IMR-90 (cell line): ENCODE data around the gene HNF1B. TPM values are rescaled to one million over a fixed set of nuclear protein-coding genes. Genes with fewer than 3 reads are reported as not detected.

Source experiments
- ATAC-seq: fragments of 200-7000 bp; cut with Tn5 transposase; 2 replicates; pipeline ENCODE4 v1.9.1; 2020; ENCODE audit warnings: low read depth, mild to moderate bottlenecking, moderate library complexity
- BruUV-seq: library from RNA; stranded (reverse); fragments of 400-500 nt; replicated peaks from 2 replicates; lab custom pipeline; 2021; lab: Mats Ljungman, UMichigan
- CTCF ChIA-PET: fragments of 300-600 bp; formaldehyde crosslinking; extraction: SDS; loops from one replicate; lab custom pipeline; 2021; ENCODE audit warnings: antibody characterized with exemption; lab: Yijun Ruan, JAX
- POLR2A ChIA-PET: fragments of 300-600 bp; sonication (Branson Sonifier 250); formaldehyde crosslinking; loops from one replicate; lab custom pipeline; 2022; ENCODE audit warnings: antibody characterized with exemption; ENCODE audit not compliant: unreplicated experiment; lab: Charles Lee
- DNase-seq: peaks from one replicate; pipeline ENCODE4 v3.0.0; 2013
- H2AFZ ChIP-seq: replicated peaks from 2 replicates; pipeline ENCODE3; 2013; ENCODE audit warnings: low read length, mild to moderate bottlenecking; ENCODE audit not compliant: poor library complexity
- H2AK5ac ChIP-seq: 2 replicates; pipeline ENCODE4 v1.6.1; 2013; ENCODE audit warnings: low read depth, low read length, inconsistent platforms
- H2AK9ac ChIP-seq: replicated peaks from 2 replicates; pipeline ENCODE3; 2013; ENCODE audit warnings: mild to moderate bottlenecking, low read depth, low read length, moderate library complexity; ENCODE audit not compliant: poor library complexity
- H2BK120ac ChIP-seq: 2 replicates; pipeline ENCODE4 v1.6.1; 2013; ENCODE audit warnings: low read depth, low read length, inconsistent platforms
- H2BK15ac ChIP-seq: 3 replicates; pipeline ENCODE4 v1.6.1; 2013; ENCODE audit warnings: low read depth, low read length, inconsistent platforms
- H2BK20ac ChIP-seq: 2 replicates; pipeline ENCODE4 v1.6.1; 2013; ENCODE audit warnings: low read depth, mild to moderate bottlenecking, inconsistent platforms, low read length, moderate library complexity
- H2BK5ac ChIP-seq: 2 replicates; pipeline ENCODE4 v1.6.1; 2013; ENCODE audit warnings: mild to moderate bottlenecking, low read depth, low read length, inconsistent platforms; ENCODE audit not compliant: poor library complexity, severe bottlenecking
- H3K14ac ChIP-seq: replicated peaks from 2 replicates; pipeline ENCODE4 v1.6.1; 2013; ENCODE audit warnings: low read depth, low read length, inconsistent platforms
- H3K18ac ChIP-seq: 2 replicates; pipeline ENCODE4 v1.6.1; 2013; ENCODE audit warnings: low read depth, low read length, control low read depth
- H3K23ac ChIP-seq: 2 replicates; pipeline ENCODE4 v1.6.1; 2013; ENCODE audit warnings: low read depth, low read length, inconsistent platforms
- H3K27ac ChIP-seq: 2 replicates; pipeline ENCODE4 v1.5.1; 2013; ENCODE audit warnings: mild to moderate bottlenecking, control low read depth, low read length; ENCODE audit not compliant: insufficient read depth
- H3K27me3 ChIP-seq: 2 replicates; pipeline ENCODE4 v1.6.1; 2013; ENCODE audit warnings: low read length; ENCODE audit not compliant: control insufficient read depth, insufficient read depth
- H3K36me3 ChIP-seq: 2 replicates; pipeline ENCODE4 v1.6.1; 2013; ENCODE audit warnings: low read length, mixed read lengths; ENCODE audit not compliant: control insufficient read depth, insufficient read depth
- H3K4ac ChIP-seq: 2 replicates; pipeline ENCODE4 v1.6.1; 2013; ENCODE audit warnings: low read depth, low read length, inconsistent platforms
- H3K4me1 ChIP-seq: 2 replicates; pipeline ENCODE4 v1.6.1; 2013; ENCODE audit warnings: low read length, mixed read lengths; ENCODE audit not compliant: control insufficient read depth, insufficient read depth
- H3K4me2 ChIP-seq: 2 replicates; pipeline ENCODE4 v1.6.1; 2013; ENCODE audit warnings: low read depth, mild to moderate bottlenecking, control low read depth, low read length, moderate library complexity
- H3K4me3 ChIP-seq: 2 replicates; pipeline ENCODE4 v1.5.1; 2013; ENCODE audit warnings: low read depth, mild to moderate bottlenecking, control low read depth, low read length, moderate library complexity; ENCODE audit not compliant: insufficient read depth
- H3K56ac ChIP-seq: 2 replicates; pipeline ENCODE4 v1.6.1; 2013; ENCODE audit warnings: low read length, inconsistent platforms; ENCODE audit not compliant: insufficient read depth; ENCODE audit errors: extremely low read depth
- H3K79me1 ChIP-seq, 2 experiments: 2 replicates each; pipeline ENCODE4 v1.6.1; 2013; ENCODE audit warnings: low read length in 2 of 2, inconsistent platforms in 1 of 2, low read depth in 1 of 2
- H3K9ac ChIP-seq: 2 replicates; pipeline ENCODE4 v1.6.1; 2013; ENCODE audit warnings: low read depth, low read length, control low read depth
- H3K9me1 ChIP-seq: 2 replicates; pipeline ENCODE4 v1.6.1; 2013; ENCODE audit warnings: low read length, inconsistent platforms; ENCODE audit not compliant: insufficient read depth
- H3K9me3 ChIP-seq: 2 replicates; pipeline ENCODE4 v1.6.1; 2013; ENCODE audit warnings: low read length; ENCODE audit not compliant: control insufficient read depth, insufficient read depth
- H4K20me1 ChIP-seq: 2 replicates; pipeline ENCODE4 v1.6.1; 2013; ENCODE audit warnings: low read length, inconsistent platforms; ENCODE audit not compliant: insufficient read depth
- H4K5ac ChIP-seq: 2 replicates; pipeline ENCODE4 v1.6.1; 2013; ENCODE audit warnings: mild to moderate bottlenecking, low read depth, low read length, control low read depth
- H4K8ac ChIP-seq, 2 experiments: 2 replicates each; pipeline ENCODE4 v1.6.1; 2013; ENCODE audit warnings: low read depth in 2 of 2, low read length in 2 of 2, control low read depth in 1 of 2, inconsistent platforms in 1 of 2
- H4K91ac ChIP-seq: 2 replicates; pipeline ENCODE4 v1.6.1; 2013; ENCODE audit warnings: low read depth, low read length, inconsistent platforms; ENCODE audit not compliant: insufficient read depth
- BHLHE40 ChIP-seq: fragments of 150-350 bp; IDR thresholded peaks from 2 replicates; pipeline ENCODE4 v1.6.1; 2016; ENCODE audit warnings: mild to moderate bottlenecking, low read depth, low read length
- CEBPB ChIP-seq: IDR thresholded peaks from 2 replicates; pipeline ENCODE4 v1.6.1; 2012; ENCODE audit warnings: low read depth, low read length, improper control_type of control experiment
- CHD1 ChIP-seq: IDR thresholded peaks from 2 replicates; pipeline ENCODE4 v1.6.1; 2012; ENCODE audit warnings: low read depth, low read length, improper control_type of control experiment
- FOS ChIP-seq: fragments of 150-350 bp; IDR thresholded peaks from 2 replicates; pipeline ENCODE4 v1.6.1; 2016; ENCODE audit warnings: low read depth, low read length
- MAFK ChIP-seq: IDR thresholded peaks from 2 replicates; pipeline ENCODE4 v1.6.1; 2012; ENCODE audit warnings: low read depth, low read length, improper control_type of control experiment
- MXI1 ChIP-seq: IDR thresholded peaks from 2 replicates; pipeline ENCODE4 v1.6.1; 2012; ENCODE audit warnings: low read depth, mild to moderate bottlenecking, low read length, moderate library complexity, borderline replicate concordance
- NFE2L2 ChIP-seq: fragments of 150-350 bp; IDR thresholded peaks from 2 replicates; pipeline ENCODE4 v1.6.1; 2016; ENCODE audit warnings: low read depth, mild to moderate bottlenecking, low read length
- POLR2A ChIP-seq: IDR thresholded peaks from 2 replicates; pipeline ENCODE4 v1.6.1; 2012; ENCODE audit warnings: mild to moderate bottlenecking, low read depth, low read length
- RAD21 ChIP-seq: IDR thresholded peaks from 2 replicates; pipeline ENCODE4 v1.6.1; 2012; ENCODE audit warnings: low read length, improper control_type of control experiment
- RCOR1 ChIP-seq: IDR thresholded peaks from 2 replicates; pipeline ENCODE4 v1.6.1; 2012; ENCODE audit warnings: mild to moderate bottlenecking, low read length, improper control_type of control experiment; ENCODE audit not compliant: insufficient replicate concordance
- RFX5 ChIP-seq: IDR thresholded peaks from 2 replicates; pipeline ENCODE4 v1.8.0; 2012; ENCODE audit warnings: low read depth, mild to moderate bottlenecking, low read length, moderate library complexity
- WGBS, 2 experiments: methylation state at CpG; one replicate each; pipeline versions ENCODE4 v1.1.5 to v1.1.7; 2013; ENCODE audit warnings: missing lambda C conversion rate in 2 of 2; ENCODE audit not compliant: insufficient read length in 1 of 2; ENCODE audit errors: extremely low coverage in 2 of 2; 5-methylcytosine and 5-hydroxymethylcytosine counted together
- dilution Hi-C: fragments of 300-500 bp; cut with HindIII; formaldehyde crosslinking; loops from one replicate; pipeline ENCODE4 v1.14.3; 2018; ENCODE audit warnings: low sequenced_read_pairs; ENCODE audit not compliant: unreplicated experiment
- in situ Hi-C: fragments of 300-500 bp; cut with MboI; formaldehyde crosslinking; loops from 3 replicates; pipeline ENCODE4 v1.14.3; 2019; ENCODE audit warnings: low sequenced_read_pairs, inconsistent platforms, mixed read lengths
- intact Hi-C: fragments of 100-400 bp; cut with micrococcal nuclease; formaldehyde crosslinking; loops from 2 replicates; pipeline ENCODE4 v1.10.0; 2022
- polyA plus RNA-seq, 3 experiments: library from polyadenylated mRNA; depleted of rRNA; stranded (reverse); fragments of >200 nt; gene quantifications; 2 replicates each; pipeline ENCODE4 v1.2.3, GENCODE V29; 2012; ENCODE audit warnings: low replicate concordance in 1 of 3
- total RNA-seq: library from RNA; depleted of rRNA; stranded (reverse); fragments of >200 nt; gene quantifications from 2 replicates; pipeline ENCODE4 v1.2.3, GENCODE V29; 2012
- TF ChIP-seq, protein P1 (sequence below): fragments of 150-350 bp; IDR thresholded peaks from 2 replicates; pipeline ENCODE4 v1.6.1; 2017; ENCODE audit warnings: mild to moderate bottlenecking, antibody characterized with exemption, low read length, low read depth
- TF ChIP-seq, protein P2 (sequence below): fragments of 150-350 bp; IDR thresholded peaks from 2 replicates; pipeline ENCODE4 v1.6.1; 2016; ENCODE audit warnings: low read depth, mild to moderate bottlenecking, low read length, moderate library complexity, borderline replicate concordance
- TF ChIP-seq, protein P3 (sequence below): conservative IDR thresholded peaks from 2 replicates; pipeline ENCODE4 v1.5.1; 2012; ENCODE audit warnings: mild to moderate bottlenecking, low read depth, low read length, improper control_type of control experiment

The HNF1B gene
- total and polyA plus RNA-seq, 2 of the 4 experiments (the other 2 are of a cell fraction): not detected

DNA sequence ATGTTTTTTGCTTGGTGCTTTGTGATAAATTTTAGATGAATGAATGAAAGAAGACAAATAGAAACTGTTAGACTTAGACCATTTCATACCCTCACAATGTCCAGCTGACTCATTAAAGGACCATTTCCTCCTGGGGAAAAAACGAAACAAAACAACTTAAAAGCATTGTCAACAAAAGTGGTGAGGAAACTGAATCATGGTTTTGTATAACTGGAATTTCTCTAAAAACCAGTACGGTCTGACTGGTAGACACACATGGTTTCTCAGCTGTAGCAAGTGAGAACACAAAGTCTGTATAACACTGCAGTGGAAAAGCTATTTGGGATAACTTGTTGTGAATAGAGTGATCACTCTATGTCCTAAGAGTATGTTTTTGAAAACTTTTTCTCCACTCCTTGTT lies 96.3 kb downstream of the HNF1B start (continued):
- TF ChIP-seq FOS: peak; percentile 21; the same call in 1 of the 2 replicates

DNA sequence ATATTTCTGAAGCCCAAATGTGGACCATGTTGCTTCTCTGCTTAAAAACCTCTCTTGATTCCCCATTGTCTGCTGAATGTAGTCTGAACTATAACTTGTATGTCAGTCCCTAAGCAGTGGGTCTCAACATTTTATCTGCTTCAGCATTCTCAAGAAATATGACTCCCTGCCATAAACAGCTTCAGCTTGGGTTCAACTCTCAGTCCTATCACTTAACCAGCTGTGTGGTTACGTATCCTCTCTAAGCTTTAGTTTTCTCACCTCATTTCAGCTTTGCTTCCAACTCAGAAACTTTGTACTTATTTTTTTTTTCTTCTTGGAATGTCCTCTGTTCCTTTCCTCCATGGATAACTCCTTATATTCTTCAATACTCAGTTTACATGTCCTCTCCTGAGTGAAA lies 97.0 kb downstream of the HNF1B start:
- no peak for ATAC-seq
- H3K36me3 ChIP-seq: no peaks in the 10 kb centered on the region
- H3K23ac ChIP-seq: peak overlapping the region; percentile 65; the same call in 1 of the 2 replicates
- H2BK5ac ChIP-seq: peak overlapping the region; percentile 85
- in situ Hi-C loops: loop anchor here (25.0 kb wide), 1 partner anchor 639 kb away; the partner anchor contains the start of gene MRPL45
- CTCF ChIA-PET: interaction anchor here (0.6 kb wide), 2 partner anchors 24 to 65 kb away, joined by 3 to 6 read pairs; no protein-coding TSS in a partner anchor
- intact Hi-C loops: no loop called here
- 0 out of 2 replicates have a peak overlapping the region, but pooled peaks have one; percentile 6 for H2AK5ac ChIP-seq
- no peaks in the 10 kb centered on the region for H3K27me3 ChIP-seq
- H3K9ac ChIP-seq: no peak overlapping the region
- H3K27ac ChIP-seq: no peak overlapping the region
- H3K9me3 ChIP-seq: no peaks in the 10 kb centered on the region
- peak overlapping the region; percentile 76 for H2BK15ac ChIP-seq
- peak overlapping the region; percentile 67; the same call in 1 of the 2 replicates for H3K56ac ChIP-seq
- no peak overlapping the region for H2AK9ac ChIP-seq
- peaks cover 9% of the 10 kb centered on the region; the same call in 1 of the 2 replicates for H3K4me1 ChIP-seq
- peak overlapping the region; percentile 49 for H3K14ac ChIP-seq
- DNase-seq: no peak
- peak overlapping the region; percentile 89; the same call in 1 of the 2 replicates for H3K4me2 ChIP-seq
- H4K8ac ChIP-seq: peak overlapping the region; percentile 10 to 81; a peak in 3 of 4 replicates
- dilution Hi-C loops: no loop called here
- H3K4me3 ChIP-seq: no peak overlapping the region
- peak overlapping the region; percentile 92 for H2BK120ac ChIP-seq
- H2AFZ ChIP-seq: no peak overlapping the region
- H2BK20ac ChIP-seq: peak overlapping the region; percentile 87
- peak overlapping the region; percentile 68; the same call in 1 of the 2 replicates for H3K18ac ChIP-seq
- POLR2A ChIA-PET: no interaction called here
- H4K5ac ChIP-seq: peak overlapping the region; percentile 21; the same call in 1 of the 2 replicates
- H4K91ac ChIP-seq: peak overlapping the region; percentile 85
- H3K9me1 ChIP-seq: no peaks in the 10 kb centered on the region; the same call in 1 of the 2 replicates
- H3K79me1 ChIP-seq: peaks cover 0 to 11% of the 10 kb centered on the region in 2 experiments; a peak in 2 of 4 replicates
- BruUV-seq: no TSS peak
- WGBS, 2 experiments: no CpG with 5 or more reads among the region's 1 CpG
- peak overlapping the region; percentile 56; the same call in 1 of the 2 replicates for H3K4ac ChIP-seq
- no peaks in the 10 kb centered on the region for H4K20me1 ChIP-seq
- TF ChIP-seq RAD21 (no peak), FOS (no peak), RFX5 (no peak), MXI1 (no peak), NFE2L2 (no peak), POLR2A (no peak), CHD1 (no peak), CEBPB (no peak), MAFK (no peak), RCOR1 (no peak), BHLHE40 (no peak)
- TF ChIP-seq, protein P1, sequence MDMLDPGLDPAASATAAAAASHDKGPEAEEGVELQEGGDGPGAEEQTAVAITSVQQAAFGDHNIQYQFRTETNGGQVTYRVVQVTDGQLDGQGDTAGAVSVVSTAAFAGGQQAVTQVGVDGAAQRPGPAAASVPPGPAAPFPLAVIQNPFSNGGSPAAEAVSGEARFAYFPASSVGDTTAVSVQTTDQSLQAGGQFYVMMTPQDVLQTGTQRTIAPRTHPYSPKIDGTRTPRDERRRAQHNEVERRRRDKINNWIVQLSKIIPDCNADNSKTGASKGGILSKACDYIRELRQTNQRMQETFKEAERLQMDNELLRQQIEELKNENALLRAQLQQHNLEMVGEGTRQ: no peak
- TF ChIP-seq, protein P2, sequence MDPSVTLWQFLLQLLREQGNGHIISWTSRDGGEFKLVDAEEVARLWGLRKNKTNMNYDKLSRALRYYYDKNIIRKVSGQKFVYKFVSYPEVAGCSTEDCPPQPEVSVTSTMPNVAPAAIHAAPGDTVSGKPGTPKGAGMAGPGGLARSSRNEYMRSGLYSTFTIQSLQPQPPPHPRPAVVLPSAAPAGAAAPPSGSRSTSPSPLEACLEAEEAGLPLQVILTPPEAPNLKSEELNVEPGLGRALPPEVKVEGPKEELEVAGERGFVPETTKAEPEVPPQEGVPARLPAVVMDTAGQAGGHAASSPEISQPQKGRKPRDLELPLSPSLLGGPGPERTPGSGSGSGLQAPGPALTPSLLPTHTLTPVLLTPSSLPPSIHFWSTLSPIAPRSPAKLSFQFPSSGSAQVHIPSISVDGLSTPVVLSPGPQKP: no peak
- TF ChIP-seq, protein P3, sequence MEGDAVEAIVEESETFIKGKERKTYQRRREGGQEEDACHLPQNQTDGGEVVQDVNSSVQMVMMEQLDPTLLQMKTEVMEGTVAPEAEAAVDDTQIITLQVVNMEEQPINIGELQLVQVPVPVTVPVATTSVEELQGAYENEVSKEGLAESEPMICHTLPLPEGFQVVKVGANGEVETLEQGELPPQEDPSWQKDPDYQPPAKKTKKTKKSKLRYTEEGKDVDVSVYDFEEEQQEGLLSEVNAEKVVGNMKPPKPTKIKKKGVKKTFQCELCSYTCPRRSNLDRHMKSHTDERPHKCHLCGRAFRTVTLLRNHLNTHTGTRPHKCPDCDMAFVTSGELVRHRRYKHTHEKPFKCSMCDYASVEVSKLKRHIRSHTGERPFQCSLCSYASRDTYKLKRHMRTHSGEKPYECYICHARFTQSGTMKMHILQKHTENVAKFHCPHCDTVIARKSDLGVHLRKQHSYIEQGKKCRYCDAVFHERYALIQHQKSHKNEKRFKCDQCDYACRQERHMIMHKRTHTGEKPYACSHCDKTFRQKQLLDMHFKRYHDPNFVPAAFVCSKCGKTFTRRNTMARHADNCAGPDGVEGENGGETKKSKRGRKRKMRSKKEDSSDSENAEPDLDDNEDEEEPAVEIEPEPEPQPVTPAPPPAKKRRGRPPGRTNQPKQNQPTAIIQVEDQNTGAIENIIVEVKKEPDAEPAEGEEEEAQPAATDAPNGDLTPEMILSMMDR: no peak
